Stimulated activated naive CD8-positive, alpha-beta T cell treated with anti-CD3 and anti-CD28 coated beads, Interleukin-15, amount 100 ng/mL, for 72 hours (primary cell): ENCODE data around the gene PALMD.
A peak's percentile ranks its signal among the peaks of the same experiment; 100 is the strongest.

ENCODE experiments used
- ATAC-seq: fragments of 150-1000 bp; cut with Tn5 transposase; 2 replicates; pipeline ENCODE4 v1.10.0; 2021; ENCODE audit warnings: mild to moderate bottlenecking, moderate library complexity
- DNase-seq, 2 donors: peaks; one replicate each; pipeline ENCODE4 v3.0.0; 2021 to 2022
- H3K27ac Mint-ChIP-seq, 2 donors: one replicate each; pipeline ENCODE4 v1.8.0; 2022; ENCODE audit warnings: mild to moderate bottlenecking in 2 of 2, mixed read lengths in 2 of 2, moderate library complexity in 2 of 2
- H3K27me3 Mint-ChIP-seq: one replicate; pipeline ENCODE4 v1.8.0; 2022; ENCODE audit warnings: mixed read lengths
- H3K4me1 Mint-ChIP-seq: one replicate; pipeline ENCODE4 v1.8.0; 2022; ENCODE audit warnings: mild to moderate bottlenecking, mixed read lengths
- H3K4me3 Mint-ChIP-seq, 2 donors: one replicate each; pipeline ENCODE4 v1.8.0; 2022; ENCODE audit warnings: mild to moderate bottlenecking in 2 of 2, mixed read lengths in 2 of 2, moderate library complexity in 1 of 2
- H3K9me3 Mint-ChIP-seq, 2 donors: one replicate each; pipeline ENCODE4 v1.8.0; 2022; ENCODE audit warnings: mixed read lengths in 2 of 2

Gene PALMD

GRCh38 chr1:99663501-99663900 lies 17.6 kb downstream of the PALMD start:
- H3K4me1 Mint-ChIP-seq = no peaks in the 10 kb centered on the region
- no peak overlapping the region for H3K4me3 Mint-ChIP-seq
- H3K27ac Mint-ChIP-seq = peak overlapping the region in 1 of 2 donors; percentile 37
- no peak for ATAC-seq
- no peak for DNase-seq
- peaks cover 5% of the 10 kb centered on the region for H3K27me3 Mint-ChIP-seq
- no peaks in the 10 kb centered on the region for H3K9me3 Mint-ChIP-seq

- Mint-ChIP-seq H3K4me3 (no peak overlapping the region), H3K27me3 (no peaks in the 10 kb centered on the region), H3K9me3 (no peaks in the 10 kb centered on the region), H3K27ac (no peak overlapping the region), H3K4me1 (no peaks in the 10 kb centered on the region)
- DNase-seq (no peak), ATAC-seq (no peak)
Observed at GRCh38 chr1:99665212-99665611, 19.3 kb downstream of the PALMD start.

DNA sequence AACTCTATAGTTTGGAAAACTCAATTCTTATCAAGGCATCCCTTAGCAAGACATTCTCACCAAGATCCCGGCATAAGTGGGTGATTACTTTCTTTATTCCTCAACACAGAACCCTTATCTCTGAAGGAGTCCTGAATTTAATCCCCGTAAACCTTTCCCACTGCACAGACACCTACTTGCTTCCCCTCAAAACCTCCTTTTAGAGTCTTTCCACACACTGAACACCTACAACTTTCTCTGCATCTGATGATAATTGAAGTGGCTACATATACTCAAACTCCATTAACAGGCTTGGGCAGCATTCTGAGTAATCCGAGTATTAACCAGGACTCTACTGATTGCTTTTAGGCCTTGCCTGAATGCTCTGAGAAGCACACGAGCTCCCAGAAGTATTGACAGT lies 23.5 kb downstream of the PALMD start:
- no peak overlapping the region for H3K27ac Mint-ChIP-seq
- H3K4me3 Mint-ChIP-seq = no peak overlapping the region
- no peak for DNase-seq
- H3K4me1 Mint-ChIP-seq = no peaks in the 10 kb centered on the region
- H3K27me3 Mint-ChIP-seq = peaks cover 19% of the 10 kb centered on the region
- no peak for ATAC-seq
- H3K9me3 Mint-ChIP-seq = no peaks in the 10 kb centered on the region

GRCh38 chr1:99669821-99670220 lies 23.9 kb downstream of the PALMD start:
- Mint-ChIP-seq H3K27ac (no peak overlapping the region), H3K9me3 (no peaks in the 10 kb centered on the region), H3K27me3 (peaks cover 21% of the 10 kb centered on the region), H3K4me3 (no peak overlapping the region), H3K4me1 (no peaks in the 10 kb centered on the region)
- no peak for ATAC-seq
- DNase-seq = no peak

- H3K27me3 Mint-ChIP-seq = peaks cover 21% of the 10 kb centered on the region
- ATAC-seq (no peak), DNase-seq (no peak)
- no peak overlapping the region for H3K4me3 Mint-ChIP-seq
- H3K27ac Mint-ChIP-seq = no peak overlapping the region
- H3K4me1 Mint-ChIP-seq = no peaks in the 10 kb centered on the region
- H3K9me3 Mint-ChIP-seq = no peaks in the 10 kb centered on the region
Observed at GRCh38 chr1:99670583-99670982, 24.7 kb downstream of the PALMD start.

DNA sequence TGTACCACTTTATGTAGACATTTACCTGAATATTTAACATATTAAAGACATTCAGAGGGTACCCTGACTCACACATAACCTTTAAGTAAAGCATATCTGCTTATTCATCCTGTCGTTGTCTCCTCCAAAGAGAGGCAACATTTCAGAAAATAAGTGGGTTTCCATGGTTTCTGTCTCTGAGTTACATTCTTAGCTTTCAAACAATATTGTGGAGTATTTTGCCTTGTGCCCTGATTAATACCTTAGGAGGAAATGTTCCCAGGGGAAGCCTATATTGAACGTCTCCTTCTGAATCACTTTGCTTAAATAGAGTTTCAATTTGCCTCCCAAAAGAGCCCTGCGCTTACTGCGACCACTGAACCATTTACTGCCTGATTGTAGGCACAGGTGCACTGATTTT lies 26.1 kb downstream of the PALMD start:
- no peak overlapping the region for H3K4me3 Mint-ChIP-seq
- no peak for ATAC-seq
- DNase-seq = no peak
- H3K27ac Mint-ChIP-seq = no peak overlapping the region
- peaks cover 21% of the 10 kb centered on the region for H3K27me3 Mint-ChIP-seq
- no peaks in the 10 kb centered on the region for H3K9me3 Mint-ChIP-seq
- H3K4me1 Mint-ChIP-seq = no peaks in the 10 kb centered on the region

GRCh38 chr1:99672530-99673213 lies 26.8 kb downstream of the PALMD start:
- Mint-ChIP-seq H3K27me3 (peaks cover 21% of the 10 kb centered on the region), H3K9me3 (no peaks in the 10 kb centered on the region), H3K4me1 (no peaks in the 10 kb centered on the region), H3K27ac (no peak overlapping the region), H3K4me3 (no peak overlapping the region)
- DNase-seq (no peak), ATAC-seq (no peak)

DNA sequence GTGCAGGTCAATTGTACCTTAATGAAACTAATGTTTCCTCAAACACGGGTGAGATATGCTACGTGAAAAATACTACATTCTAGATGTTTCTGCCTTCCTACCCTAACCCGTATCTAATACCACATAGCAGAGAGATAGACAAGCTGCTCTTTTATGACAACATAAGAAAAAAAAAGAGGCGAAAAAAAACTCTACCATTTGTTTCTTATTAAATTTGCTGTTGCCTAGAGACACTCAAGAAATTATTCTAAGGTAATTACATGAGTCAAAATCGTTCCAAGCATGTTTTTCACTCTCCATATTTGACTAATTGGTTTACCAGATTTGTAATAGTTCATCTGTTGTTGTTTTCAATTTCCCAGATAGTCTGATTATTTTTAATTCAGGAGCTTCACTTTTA lies 27.4 kb downstream of the PALMD start:
- Mint-ChIP-seq H3K4me1 (no peaks in the 10 kb centered on the region), H3K9me3 (no peaks in the 10 kb centered on the region), H3K27ac (peak overlapping the region in 1 of 2 donors; percentile 21), H3K27me3 (peaks cover 21% of the 10 kb centered on the region), H3K4me3 (no peak overlapping the region)
- DNase-seq (no peak), ATAC-seq (no peak)

DNA sequence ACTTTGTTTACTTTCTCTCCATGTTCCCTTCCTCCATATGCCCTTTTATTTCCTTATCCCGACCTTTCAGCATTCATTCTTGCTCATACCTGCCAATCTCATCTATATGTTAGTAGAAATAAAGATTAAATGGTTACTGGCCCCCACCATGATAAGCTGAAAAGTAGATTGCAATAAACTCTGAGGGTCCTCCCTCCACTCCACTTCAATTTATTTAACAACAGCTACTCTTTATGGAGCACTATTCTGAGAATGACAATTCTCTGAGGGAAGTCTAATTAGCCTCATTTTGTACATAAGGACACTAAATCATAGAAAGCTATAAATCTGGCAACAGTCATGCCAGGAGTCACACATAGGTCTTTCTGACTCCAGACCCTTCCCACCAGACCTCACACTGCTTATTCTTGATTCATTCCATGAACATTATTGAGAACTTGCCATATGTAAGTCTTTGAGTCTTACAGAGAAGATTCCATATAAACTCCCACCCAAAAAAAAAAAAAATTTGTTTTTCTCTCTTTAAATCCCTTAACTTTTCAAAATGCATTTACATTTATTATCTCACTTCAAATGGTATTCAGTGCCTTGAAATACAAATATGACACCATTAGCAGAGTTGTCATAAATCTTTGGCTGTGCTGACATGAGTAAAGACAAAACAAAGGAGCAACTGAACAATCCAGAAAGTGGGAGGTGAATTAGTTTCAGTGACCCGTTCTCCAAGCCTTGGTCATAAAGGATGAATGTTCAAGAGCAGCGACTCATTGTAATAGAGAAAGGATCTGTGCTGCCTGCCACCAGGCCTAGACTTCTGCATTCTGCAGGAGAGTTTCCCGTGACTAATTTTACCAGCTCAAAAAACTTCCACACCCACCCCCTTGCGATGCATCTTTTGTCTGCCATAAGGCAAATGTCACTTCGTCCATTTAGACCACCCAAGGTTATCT lies 28.5 kb downstream of the PALMD start:
- no peaks in the 10 kb centered on the region for H3K4me1 Mint-ChIP-seq
- H3K27me3 Mint-ChIP-seq = peaks cover 21% of the 10 kb centered on the region
- H3K27ac Mint-ChIP-seq = no peak overlapping the region
- H3K4me3 Mint-ChIP-seq = no peak overlapping the region
- DNase-seq (no peak), ATAC-seq (no peak)
- H3K9me3 Mint-ChIP-seq = no peaks in the 10 kb centered on the region

GRCh38 chr1:99675292-99675691 lies 29.4 kb downstream of the PALMD start:
- Mint-ChIP-seq H3K4me1 (no peaks in the 10 kb centered on the region), H3K27ac (no peak overlapping the region), H3K27me3 (peaks cover 21% of the 10 kb centered on the region), H3K4me3 (no peak overlapping the region), H3K9me3 (no peaks in the 10 kb centered on the region)
- ATAC-seq (no peak), DNase-seq (no peak)

- ATAC-seq (no peak), DNase-seq (no peak)
- no peaks in the 10 kb centered on the region for H3K4me1 Mint-ChIP-seq
- peaks cover 21% of the 10 kb centered on the region for H3K27me3 Mint-ChIP-seq
- no peak overlapping the region for H3K27ac Mint-ChIP-seq
- no peaks in the 10 kb centered on the region for H3K9me3 Mint-ChIP-seq
- no peak overlapping the region for H3K4me3 Mint-ChIP-seq
Observed at GRCh38 chr1:99675994-99676393, 30.1 kb downstream of the PALMD start.

DNA sequence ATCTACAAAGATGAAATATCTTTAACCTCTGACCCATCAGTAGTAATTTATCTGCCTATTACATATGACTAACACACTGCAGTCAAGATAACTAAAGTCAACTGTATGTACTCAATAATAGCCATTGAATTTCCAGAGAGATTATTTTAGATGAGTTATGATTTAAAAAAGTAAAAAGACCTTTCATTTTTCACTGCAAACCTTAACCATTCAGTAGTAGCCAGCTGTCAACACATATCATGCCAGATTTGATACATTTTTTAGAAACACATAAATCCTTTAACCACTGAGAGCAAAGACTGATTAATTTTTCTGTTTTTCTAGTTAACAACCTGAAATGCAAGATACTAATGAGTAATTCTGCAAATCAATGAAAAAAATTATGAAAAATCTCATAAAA lies 31.0 kb downstream of the PALMD start:
- Mint-ChIP-seq H3K27me3 (peaks cover 21% of the 10 kb centered on the region), H3K27ac (no peak overlapping the region)

DNA sequence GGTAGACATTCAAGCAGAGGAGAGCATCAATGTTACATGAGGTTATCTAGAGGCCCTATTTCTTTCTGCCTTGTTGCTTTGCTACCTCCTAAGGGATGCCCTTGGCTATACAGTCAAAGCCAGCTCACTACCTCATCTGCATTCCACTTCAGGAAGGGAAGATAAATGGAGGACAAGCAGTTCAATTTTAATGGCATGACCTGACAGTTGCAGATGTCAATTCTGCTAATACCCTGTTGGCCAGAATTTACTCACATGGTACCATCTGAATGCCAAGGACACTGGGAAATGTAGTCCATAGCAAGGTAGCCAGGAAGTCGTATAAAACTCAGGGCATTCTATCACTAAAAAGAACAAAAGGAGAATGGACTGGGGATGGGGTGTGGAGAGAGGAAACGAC lies 31.5 kb downstream of the PALMD start:
- ATAC-seq = no peak
- Mint-ChIP-seq H3K27ac (no peak overlapping the region), H3K27me3 (peaks cover 18% of the 10 kb centered on the region), H3K9me3 (no peaks in the 10 kb centered on the region), H3K4me3 (no peak overlapping the region), H3K4me1 (no peaks in the 10 kb centered on the region)
- DNase-seq = no peak

More for the DNA sequence above, 31.0 kb downstream of the PALMD start:
- H3K4me3 Mint-ChIP-seq = no peak overlapping the region
- no peaks in the 10 kb centered on the region for H3K4me1 Mint-ChIP-seq
- no peaks in the 10 kb centered on the region for H3K9me3 Mint-ChIP-seq
- DNase-seq (no peak), ATAC-seq (no peak)

DNA sequence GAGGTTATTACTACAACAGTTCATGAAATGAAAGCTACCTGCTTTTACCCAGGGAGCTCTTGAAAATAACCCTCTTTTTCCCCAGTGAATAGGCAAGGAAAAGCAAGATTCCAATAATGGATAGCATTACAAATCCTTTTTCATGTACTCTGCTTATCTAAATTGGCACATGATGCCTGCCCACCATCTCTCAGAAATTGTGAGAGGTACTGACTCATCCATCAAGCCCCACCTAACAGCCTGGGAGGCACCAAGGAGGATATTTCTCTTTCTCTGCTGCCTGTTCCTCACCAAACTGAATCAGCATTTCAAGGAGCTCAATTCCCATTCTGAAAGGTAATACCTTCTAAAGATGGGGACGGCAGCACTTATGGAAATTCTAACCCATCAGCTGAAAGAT lies 34.4 kb downstream of the PALMD start:
- Mint-ChIP-seq H3K4me3 (no peak overlapping the region), H3K27ac (no peak overlapping the region), H3K4me1 (no peaks in the 10 kb centered on the region)

DNA sequence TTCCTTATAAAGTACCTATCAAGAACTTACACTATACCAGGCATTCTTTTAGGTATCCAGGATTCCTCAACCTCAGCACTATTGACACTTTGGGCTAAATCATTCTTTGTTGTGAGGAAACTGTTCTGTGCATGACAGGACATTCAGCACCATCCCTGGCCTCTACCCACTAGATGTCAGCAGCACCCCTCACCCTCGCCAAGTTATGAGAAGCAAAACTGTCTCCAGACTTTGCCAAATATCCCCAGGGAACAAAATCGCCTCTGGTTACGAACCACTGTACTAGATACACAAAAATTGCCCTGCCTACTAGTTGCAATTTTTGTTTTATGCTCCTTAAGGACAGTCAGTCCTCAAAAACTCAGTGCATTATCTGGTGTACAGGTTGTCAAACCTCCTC lies 35.7 kb downstream of the PALMD start:
- Mint-ChIP-seq H3K27me3 (no peaks in the 10 kb centered on the region), H3K4me3 (no peak overlapping the region), H3K4me1 (no peaks in the 10 kb centered on the region), H3K9me3 (no peaks in the 10 kb centered on the region), H3K27ac (no peak overlapping the region)
- DNase-seq = no peak
- ATAC-seq = no peak

More for the DNA sequence above, 34.4 kb downstream of the PALMD start:
- DNase-seq = no peak
- Mint-ChIP-seq H3K27me3 (no peaks in the 10 kb centered on the region), H3K9me3 (no peaks in the 10 kb centered on the region)
- no peak for ATAC-seq

GRCh38 chr1:99682291-99682751 lies 36.4 kb downstream of the PALMD start:
- Mint-ChIP-seq H3K4me1 (no peaks in the 10 kb centered on the region), H3K27ac (no peak overlapping the region), H3K9me3 (no peaks in the 10 kb centered on the region), H3K27me3 (no peaks in the 10 kb centered on the region), H3K4me3 (no peak overlapping the region)
- ATAC-seq = no peak
- no peak for DNase-seq
